ENCODE results near the gene CHSY1.

- TF ChIP-seq CTCF (IDR thresholded peaks at IDR 0.05) (no peak), POLR2A (IDR thresholded peaks at IDR 0.05) (no peak)
These were observed 10.7 kb upstream of the CHSY1 start for GRCh38 chr15:101262551-101262950.

Measured in right lobe of liver (tissue), 4 donors.